IMR-90 (cell line): Measurements from ENCODE around the gene TRIM42.

ENCODE experiments used
- CEBPB ChIP-seq: IDR thresholded peaks from 2 replicates; pipeline ENCODE4 v1.6.1; 2012; ENCODE audit warnings: low read depth, low read length, improper control_type of control experiment
- CTCF ChIP-seq: conservative IDR thresholded peaks from 2 replicates; pipeline ENCODE4 v1.5.1; 2012; ENCODE audit warnings: mild to moderate bottlenecking, low read depth, low read length, improper control_type of control experiment
- MAFK ChIP-seq: IDR thresholded peaks from 2 replicates; pipeline ENCODE4 v1.6.1; 2012; ENCODE audit warnings: low read depth, low read length, improper control_type of control experiment
- MXI1 ChIP-seq: IDR thresholded peaks from 2 replicates; pipeline ENCODE4 v1.6.1; 2012; ENCODE audit warnings: low read depth, mild to moderate bottlenecking, low read length, moderate library complexity, borderline replicate concordance
- POLR2A ChIP-seq: IDR thresholded peaks from 2 replicates; pipeline ENCODE4 v1.6.1; 2012; ENCODE audit warnings: mild to moderate bottlenecking, low read depth, low read length
- RAD21 ChIP-seq: IDR thresholded peaks from 2 replicates; pipeline ENCODE4 v1.6.1; 2012; ENCODE audit warnings: low read length, improper control_type of control experiment
- RCOR1 ChIP-seq: IDR thresholded peaks from 2 replicates; pipeline ENCODE4 v1.6.1; 2012; ENCODE audit warnings: mild to moderate bottlenecking, low read length, improper control_type of control experiment; ENCODE audit not compliant: insufficient replicate concordance
- RFX5 ChIP-seq: IDR thresholded peaks from 2 replicates; pipeline ENCODE4 v1.8.0; 2012; ENCODE audit warnings: low read depth, mild to moderate bottlenecking, low read length, moderate library complexity

GRCh38 chr3:140710711-140711389, 33.0 kb downstream of the TRIM42 start:
- TF ChIP-seq CTCF (no peak), CEBPB (no peak), RAD21 (no peak), MXI1 (no peak), POLR2A (no peak), MAFK (no peak), RFX5 (no peak), RCOR1 (no peak)
